HepG2 (cell line): ENCODE results near the gene ABCA2. TPM values are rescaled to one million over a fixed set of nuclear protein-coding genes. Genes with fewer than 3 reads are reported as not detected.

Experiments used
- CCAR2 ChIP-seq: fragments of 200-400 bp; formaldehyde crosslinking; optimal IDR thresholded peaks from 2 replicates; pipeline ENCODE3; 2018; ENCODE audit warnings: low read depth, mild to moderate bottlenecking, low read length, moderate library complexity
- GABPA ChIP-seq, 2 experiments: IDR thresholded peaks; 2 replicates each; pipeline ENCODE4 v1.6.1; 2011 to 2016; ENCODE audit warnings: low read depth in 2 of 2, low read length in 1 of 2, missing biosample characterization in 1 of 2, missing genetic modification characterization in 1 of 2
- ISL2 ChIP-seq: sonication (generic); formaldehyde crosslinking; IDR thresholded peaks from 2 replicates; pipeline ENCODE4 v1.5.0; 2020; ENCODE audit warnings: missing genetic modification reagents
- KDM4B ChIP-seq: sonication (generic); formaldehyde crosslinking; IDR thresholded peaks from 2 replicates; pipeline ENCODE4 v1.4.0; 2020; ENCODE audit warnings: missing genetic modification reagents
- POLR2A ChIP-seq, 2 experiments: IDR thresholded peaks; 2 replicates each; pipeline ENCODE4 v1.6.1; 2011; ENCODE audit warnings: low read depth in 2 of 2, low read length in 2 of 2, mild to moderate bottlenecking in 1 of 2, moderate library complexity in 1 of 2; ENCODE audit not compliant: insufficient read depth in 1 of 2
- SMAD1 ChIP-seq: sonication (generic); formaldehyde crosslinking; IDR thresholded peaks from 2 replicates; pipeline ENCODE4 v1.4.0; 2020; ENCODE audit warnings: missing genetic modification reagents, low read depth, mild to moderate bottlenecking, borderline replicate concordance
- ZBTB25 ChIP-seq: IDR thresholded peaks from 2 replicates; pipeline ENCODE4 v1.6.1; 2018; ENCODE audit warnings: missing genetic modification reagents
- ZBTB37 ChIP-seq: sonication (generic); formaldehyde crosslinking; IDR thresholded peaks from 2 replicates; pipeline ENCODE4 v1.4.0; 2020; ENCODE audit warnings: mild to moderate bottlenecking, missing genetic modification reagents
- ZMAT3 ChIP-seq: sonication (generic); formaldehyde crosslinking; conservative IDR thresholded peaks from 2 replicates; pipeline ENCODE4 v1.7.0; 2021; ENCODE audit warnings: missing genetic modification reagents
- ZNF121 ChIP-seq: sonication (generic); formaldehyde crosslinking; IDR thresholded peaks from 2 replicates; pipeline ENCODE4 v1.5.0; 2020; ENCODE audit warnings: mild to moderate bottlenecking, missing genetic modification reagents
- ZNF180 ChIP-seq: sonication (generic); formaldehyde crosslinking; IDR thresholded peaks from 2 replicates; pipeline ENCODE4 v1.4.0; 2020; ENCODE audit warnings: low read depth, missing genetic modification reagents, borderline replicate concordance
- ZNF207 ChIP-seq: fragments of 450-650 bp; IDR thresholded peaks from 2 replicates; pipeline ENCODE4 v1.6.1; 2016; ENCODE audit warnings: antibody characterized with exemption, borderline replicate concordance
- ZNF546 ChIP-seq: sonication (generic); formaldehyde crosslinking; conservative IDR thresholded peaks from 2 replicates; pipeline ENCODE4 v1.8.1; 2023; ENCODE audit warnings: mild to moderate bottlenecking, missing genetic modification reagents
- ZNF687 ChIP-seq: sonication (generic); formaldehyde crosslinking; IDR thresholded peaks from 2 replicates; pipeline ENCODE4 v1.5.1; 2020; ENCODE audit warnings: mild to moderate bottlenecking, missing genetic modification reagents, moderate library complexity
- ZNF749 ChIP-seq: sonication (generic); formaldehyde crosslinking; IDR thresholded peaks from 2 replicates; pipeline ENCODE4 v1.8.0; 2022; ENCODE audit warnings: mild to moderate bottlenecking, missing genetic modification reagents, moderate library complexity, borderline replicate concordance
- ZNF800 ChIP-seq: sonication (generic); formaldehyde crosslinking; IDR thresholded peaks from 2 replicates; pipeline ENCODE4 v1.4.0; 2020; ENCODE audit warnings: missing genetic modification reagents
- polyA plus RNA-seq, 8 experiments: library from polyadenylated mRNA; depleted of rRNA in 3 of 8; stranded (reverse) in 7 of 8; unstranded in 1 of 8; fragments of >200 nt; fragmentation: Illumina TruSeq in 4 of 8; extraction: Trizol in 4 of 8; gene quantifications; 2 replicates each; pipeline versions ENCODE4 v1.2.1 to v1.2.3, GENCODE V29; 2011 to 2016; ENCODE audit warnings: low read depth in 4 of 8, missing spikeins in 1 of 8, mixed read lengths in 1 of 8; ENCODE audit not compliant: insufficient read depth in 1 of 8
- total RNA-seq, 5 experiments: library from RNA; depleted of rRNA; stranded (reverse); fragments of >200 nt; fragmentation: Illumina TruSeq; extraction: Trizol; gene quantifications; 2 replicates each; pipeline ENCODE4 v1.2.3, GENCODE V29; 2016; ENCODE audit warnings: low read depth in 1 of 5
- TF ChIP-seq, protein P1 (sequence below): sonication (generic); formaldehyde crosslinking; IDR thresholded peaks from 2 replicates; pipeline ENCODE4 v1.4.0; 2020; ENCODE audit warnings: missing genetic modification reagents, borderline replicate concordance

ABCA2 gene
- total and polyA plus RNA-seq, 2 of the 13 experiments (the other 11 are each of a cell fraction or from before 2014, with no cell fraction given) = 2.9 to 19.2 TPM

- no peak for TF ChIP-seq ZNF207
- TF ChIP-seq CCAR2 = no peak
- no peak for TF ChIP-seq ZBTB37 (CRISPR knock-in tag)
- no peak for TF ChIP-seq ZMAT3
- TF ChIP-seq ZBTB25 (CRISPR knock-in tag) = no peak
- no peak for TF ChIP-seq ZNF180 (CRISPR knock-in tag)
- no peak for TF ChIP-seq ZNF749
- no peak for TF ChIP-seq GABPA (IDR thresholded peaks at IDR 0.05; ENCODE audit: low read depth, low read length)
- no peak for TF ChIP-seq GABPA (CRISPR knock-in tag; IDR thresholded peaks at IDR 0.05; ENCODE audit: low read depth)
- TF ChIP-seq ZNF546 = no peak
- no peak; the same call in 1 of the 2 replicates for TF ChIP-seq ZNF800
- TF ChIP-seq ISL2 (CRISPR knock-in tag) = no peak
- peak; percentile 73 for TF ChIP-seq ZNF687 (CRISPR knock-in tag)
- TF ChIP-seq, protein P1, sequence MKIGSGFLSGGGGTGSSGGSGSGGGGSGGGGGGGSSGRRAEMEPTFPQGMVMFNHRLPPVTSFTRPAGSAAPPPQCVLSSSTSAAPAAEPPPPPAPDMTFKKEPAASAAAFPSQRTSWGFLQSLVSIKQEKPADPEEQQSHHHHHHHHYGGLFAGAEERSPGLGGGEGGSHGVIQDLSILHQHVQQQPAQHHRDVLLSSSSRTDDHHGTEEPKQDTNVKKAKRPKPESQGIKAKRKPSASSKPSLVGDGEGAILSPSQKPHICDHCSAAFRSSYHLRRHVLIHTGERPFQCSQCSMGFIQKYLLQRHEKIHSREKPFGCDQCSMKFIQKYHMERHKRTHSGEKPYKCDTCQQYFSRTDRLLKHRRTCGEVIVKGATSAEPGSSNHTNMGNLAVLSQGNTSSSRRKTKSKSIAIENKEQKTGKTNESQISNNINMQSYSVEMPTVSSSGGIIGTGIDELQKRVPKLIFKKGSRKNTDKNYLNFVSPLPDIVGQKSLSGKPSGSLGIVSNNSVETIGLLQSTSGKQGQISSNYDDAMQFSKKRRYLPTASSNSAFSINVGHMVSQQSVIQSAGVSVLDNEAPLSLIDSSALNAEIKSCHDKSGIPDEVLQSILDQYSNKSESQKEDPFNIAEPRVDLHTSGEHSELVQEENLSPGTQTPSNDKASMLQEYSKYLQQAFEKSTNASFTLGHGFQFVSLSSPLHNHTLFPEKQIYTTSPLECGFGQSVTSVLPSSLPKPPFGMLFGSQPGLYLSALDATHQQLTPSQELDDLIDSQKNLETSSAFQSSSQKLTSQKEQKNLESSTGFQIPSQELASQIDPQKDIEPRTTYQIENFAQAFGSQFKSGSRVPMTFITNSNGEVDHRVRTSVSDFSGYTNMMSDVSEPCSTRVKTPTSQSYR = 0 out of 2 replicates have a peak, but pooled peaks have one; percentile 23
- peak; percentile 64 for TF ChIP-seq ZNF121 (CRISPR knock-in tag)
- TF ChIP-seq KDM4B = no peak
- TF ChIP-seq POLR2A (IDR thresholded peaks at IDR 0.05; ENCODE audit: insufficient read depth in 1 of 2, low read depth in 2 of 2, low read length in 2 of 2) = no peak
- TF ChIP-seq SMAD1 (CRISPR knock-in tag) = 0 out of 2 replicates have a peak, but pooled peaks have one; percentile 40
These were observed 42.9 kb upstream of the ABCA2 start (continued) for GRCh38 chr9:137070906-137071275.
